Measurements from ENCODE around the gene MYPOP. TPM values are rescaled to one million over a fixed set of nuclear protein-coding genes. Genes with fewer than 3 reads are reported as not detected.

MYPOP gene
- total and polyA plus RNA-seq, 10 of the 15 experiments (the other 5 are each of a cell fraction or from before 2014, with no cell fraction given): 0.47 to 9.4 (median 1.4) TPM

DNA sequence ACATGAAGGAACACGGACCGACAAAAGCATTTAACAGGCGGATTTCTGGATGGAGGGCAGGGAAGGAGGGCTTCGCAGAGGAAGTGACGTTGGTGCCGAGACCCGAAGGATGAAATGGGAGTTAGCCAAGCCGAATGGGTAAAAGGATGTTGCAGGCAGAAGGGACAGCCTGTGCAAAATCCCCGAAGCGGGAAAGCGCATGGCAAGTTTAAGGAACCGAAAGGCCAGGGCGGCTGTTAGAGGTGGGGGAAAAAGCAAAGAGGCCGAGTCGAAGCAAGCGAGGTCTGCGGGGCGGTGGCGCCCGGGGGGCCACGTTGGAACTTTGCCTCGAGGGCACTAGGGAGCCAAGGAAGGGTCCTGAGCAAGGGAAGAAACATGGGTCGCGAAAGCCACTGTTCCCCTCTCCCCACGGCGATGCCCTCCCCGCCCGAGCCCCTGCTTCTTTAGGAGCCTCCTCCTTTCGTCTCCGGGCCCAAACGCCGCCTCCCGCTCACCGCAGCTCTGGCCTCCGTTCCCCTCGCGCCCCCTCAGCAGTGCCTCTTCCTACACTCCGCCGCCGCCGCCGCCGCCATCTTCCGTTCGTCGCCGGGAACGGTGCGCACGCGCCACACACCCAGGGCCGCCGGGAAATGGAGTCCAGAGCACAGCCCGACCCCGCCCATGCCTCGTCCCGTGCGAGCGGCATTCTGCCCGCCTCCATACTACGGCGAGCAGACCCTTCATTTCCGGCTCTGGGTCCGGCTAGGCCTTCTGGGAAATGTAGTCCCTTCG is 39.7 kb downstream of the MYPOP start, which contains the start of gene SYMPK (continued):
- TF ChIP-seq, protein P1, sequence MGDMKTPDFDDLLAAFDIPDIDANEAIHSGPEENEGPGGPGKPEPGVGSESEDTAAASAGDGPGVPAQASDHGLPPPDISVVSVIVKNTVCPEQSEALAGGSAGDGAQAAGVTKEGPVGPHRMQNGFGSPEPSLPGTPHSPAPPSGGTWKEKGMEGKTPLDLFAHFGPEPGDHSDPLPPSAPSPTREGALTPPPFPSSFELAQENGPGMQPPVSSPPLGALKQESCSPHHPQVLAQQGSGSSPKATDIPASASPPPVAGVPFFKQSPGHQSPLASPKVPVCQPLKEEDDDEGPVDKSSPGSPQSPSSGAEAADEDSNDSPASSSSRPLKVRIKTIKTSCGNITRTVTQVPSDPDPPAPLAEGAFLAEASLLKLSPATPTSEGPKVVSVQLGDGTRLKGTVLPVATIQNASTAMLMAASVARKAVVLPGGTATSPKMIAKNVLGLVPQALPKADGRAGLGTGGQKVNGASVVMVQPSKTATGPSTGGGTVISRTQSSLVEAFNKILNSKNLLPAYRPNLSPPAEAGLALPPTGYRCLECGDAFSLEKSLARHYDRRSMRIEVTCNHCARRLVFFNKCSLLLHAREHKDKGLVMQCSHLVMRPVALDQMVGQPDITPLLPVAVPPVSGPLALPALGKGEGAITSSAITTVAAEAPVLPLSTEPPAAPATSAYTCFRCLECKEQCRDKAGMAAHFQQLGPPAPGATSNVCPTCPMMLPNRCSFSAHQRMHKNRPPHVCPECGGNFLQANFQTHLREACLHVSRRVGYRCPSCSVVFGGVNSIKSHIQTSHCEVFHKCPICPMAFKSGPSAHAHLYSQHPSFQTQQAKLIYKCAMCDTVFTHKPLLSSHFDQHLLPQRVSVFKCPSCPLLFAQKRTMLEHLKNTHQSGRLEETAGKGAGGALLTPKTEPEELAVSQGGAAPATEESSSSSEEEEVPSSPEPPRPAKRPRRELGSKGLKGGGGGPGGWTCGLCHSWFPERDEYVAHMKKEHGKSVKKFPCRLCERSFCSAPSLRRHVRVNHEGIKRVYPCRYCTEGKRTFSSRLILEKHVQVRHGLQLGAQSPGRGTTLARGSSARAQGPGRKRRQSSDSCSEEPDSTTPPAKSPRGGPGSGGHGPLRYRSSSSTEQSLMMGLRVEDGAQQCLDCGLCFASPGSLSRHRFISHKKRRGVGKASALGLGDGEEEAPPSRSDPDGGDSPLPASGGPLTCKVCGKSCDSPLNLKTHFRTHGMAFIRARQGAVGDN (IDR thresholded peaks at IDR 0.05): peak; percentile 52; the same call in 1 of the 2 replicates
- TF ChIP-seq NR2C2 (IDR thresholded peaks at IDR 0.05; ENCODE audit: borderline replicate concordance, control insufficient read depth, insufficient read length, low read depth): no peak
- no peak for TF ChIP-seq BMI1 (IDR thresholded peaks at IDR 0.05; ENCODE audit: borderline replicate concordance)
- no peak for TF ChIP-seq USF2 (IDR thresholded peaks at IDR 0.05; ENCODE audit: borderline replicate concordance, low read depth, low read length)
- no peak for TF ChIP-seq PRDM15 (CRISPR knock-in tag; IDR thresholded peaks at IDR 0.05)
- TF ChIP-seq IKZF2 (IDR thresholded peaks at IDR 0.05): peak; percentile 72 to 80
- peak; percentile 86 for TF ChIP-seq RELA (IDR thresholded peaks at IDR 0.05; ENCODE audit: borderline replicate concordance, partially characterized antibody)
- no peak for TF ChIP-seq HDAC6 (IDR thresholded peaks at IDR 0.05; ENCODE audit: unreplicated experiment)
- TF ChIP-seq BACH1 (IDR thresholded peaks at IDR 0.05; ENCODE audit: borderline replicate concordance): no peak
- no peak for TF ChIP-seq IRF3 (IDR thresholded peaks at IDR 0.05)
- peak; percentile 49 for TF ChIP-seq SKIL (IDR thresholded peaks at IDR 0.05; ENCODE audit: low read depth, poor library complexity, severe bottlenecking)
- 0 out of 2 replicates have a peak, but pooled peaks have one; percentile 77 for TF ChIP-seq ESRRA (IDR thresholded peaks at IDR 0.05; ENCODE audit: low read length)
- TF ChIP-seq PBX3 (IDR thresholded peaks at IDR 0.05; ENCODE audit: insufficient replicate concordance, low read depth, low read length): peak; percentile 9
- no peak for TF ChIP-seq CBX5 (IDR thresholded peaks at IDR 0.05; ENCODE audit: low read depth)

Measured in GM12878 (cell line).